Suppressor macrophage treated with lipopolysaccharide for 4 hours (primary cell): ENCODE measurements around the gene ANKRD45.
"Not testable (repeated sequence)": the region's sequence is repeated elsewhere in the genome, so short reads cannot be mapped to it uniquely, and the experiment has no call there.

Source experiments
- DNase-seq: peaks from one replicate; pipeline ENCODE4 v3.0.0-alpha.2; 2020

ANKRD45 gene

GRCh38 chr1:173568483-173568882 is 101.2 kb downstream of the ANKRD45 start:
- no peak for DNase-seq

- DNase-seq: not testable (repeated sequence)
These were observed 105.8 kb downstream of the ANKRD45 start for GRCh38 chr1:173563846-173564245.

GRCh38 chr1:173562813-173563212 is 106.8 kb downstream of the ANKRD45 start:
- no peak for DNase-seq

GRCh38 chr1:173561263-173561662 is 108.4 kb downstream of the ANKRD45 start:
- no peak for DNase-seq

- no peak for DNase-seq
These were observed 109.3 kb downstream of the ANKRD45 start for GRCh38 chr1:173560285-173560880.
